Activated CD4-positive, alpha-beta T cell treated with anti-CD3 and anti-CD28 coated beads, Interleukin-10, Interleukin-2, amounts not matched to agents 100 ng/mL and 50 ng/mL, durations not matched to agents 16 hours and 8 hours (primary cell): ENCODE results near the gene IMMP2L.

Experiments
- DNase-seq: peaks from one replicate; pipeline ENCODE4 v3.0.0-alpha.2; 2020

IMMP2L gene

DNA sequence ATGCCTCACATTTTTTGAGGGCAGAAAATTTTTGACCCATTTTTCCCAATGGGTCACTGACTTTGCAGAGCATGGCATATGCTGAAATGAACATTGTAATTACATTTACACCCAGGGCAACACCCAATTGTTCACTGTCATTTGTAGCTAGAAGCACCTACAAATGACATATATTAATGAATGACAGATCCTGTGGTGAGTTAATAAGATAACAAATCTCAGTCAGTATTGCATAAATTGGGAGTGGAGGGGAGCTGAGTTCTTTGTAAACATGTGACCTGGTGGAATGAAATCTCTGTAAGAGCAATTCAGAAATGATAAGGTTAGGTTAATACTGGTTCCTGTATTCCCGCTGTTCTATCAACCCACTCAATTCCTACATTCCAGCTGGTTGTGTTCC lies 726.4 kb downstream of the IMMP2L start:
- DNase-seq = no peak

- no peak for DNase-seq
Measured at GRCh38 chr7:110835218-110835617, 727.1 kb downstream of the IMMP2L start.

- DNase-seq = no peak
Measured at GRCh38 chr7:110831419-110831818, 730.9 kb downstream of the IMMP2L start.

DNA sequence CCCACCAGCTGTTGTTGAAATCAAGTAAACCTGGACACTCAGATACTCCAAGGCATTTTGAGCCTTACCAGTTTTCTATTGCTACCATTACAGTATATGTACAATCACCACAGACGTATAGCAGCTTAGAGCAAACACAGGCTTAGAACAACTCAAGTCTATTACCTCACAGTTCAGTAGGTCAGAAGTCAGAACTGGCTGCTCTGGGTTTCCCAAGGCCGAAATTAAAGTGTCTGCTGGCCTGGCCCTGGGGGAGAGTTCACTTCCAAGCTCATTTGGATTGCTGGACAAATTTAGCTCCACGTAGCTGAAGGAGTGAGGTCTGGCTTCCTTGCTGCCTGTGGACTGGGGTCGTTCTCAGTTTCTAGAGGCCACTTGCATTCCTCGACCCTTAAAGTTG lies 731.5 kb downstream of the IMMP2L start:
- no peak for DNase-seq

- no peak for DNase-seq
Measured at GRCh38 chr7:110827936-110828335, 734.4 kb downstream of the IMMP2L start.

DNA sequence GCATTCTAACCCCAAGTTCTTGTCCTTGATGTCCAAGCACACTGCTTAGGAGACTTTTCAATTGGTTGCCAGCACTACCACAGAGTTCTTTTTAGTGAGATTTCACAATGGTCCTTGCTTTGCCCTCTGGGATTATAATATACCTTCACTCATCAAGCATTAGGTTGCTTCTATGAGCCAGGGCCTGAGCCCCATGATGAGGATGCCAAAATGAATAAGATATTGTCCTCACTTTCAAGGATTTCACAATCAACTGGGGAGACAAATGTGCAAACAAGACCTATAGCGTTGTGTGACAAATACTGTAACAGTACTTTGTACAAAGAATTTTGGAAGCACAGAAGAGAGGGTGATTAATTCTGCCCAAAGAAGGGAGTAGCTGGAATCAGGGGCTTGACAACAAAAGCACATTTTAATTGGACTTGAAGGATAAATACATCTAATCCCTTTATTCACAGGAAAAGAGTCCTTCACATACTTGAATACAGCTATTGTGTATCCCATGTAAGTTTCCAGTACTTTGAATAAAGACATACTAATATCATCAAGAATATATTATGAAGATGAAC lies 734.9 kb downstream of the IMMP2L start:
- DNase-seq = no peak

DNA sequence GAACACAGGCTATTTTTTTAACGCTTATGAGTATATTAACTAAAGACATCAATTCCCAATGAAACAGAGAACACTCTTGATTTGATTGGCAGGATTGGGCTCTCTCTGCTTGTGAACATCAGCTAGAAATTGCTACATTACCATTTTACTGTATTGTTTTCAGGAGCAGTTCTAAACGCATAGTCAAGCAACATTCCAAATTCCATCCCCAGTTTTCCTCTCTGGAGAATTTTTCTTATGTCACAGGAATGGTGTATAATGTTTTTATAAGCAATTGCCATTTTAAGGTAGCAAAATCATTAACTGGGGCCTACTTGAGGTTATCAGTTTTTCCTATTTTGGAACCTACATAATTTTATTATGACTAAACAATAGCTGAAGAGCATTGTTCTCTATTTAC lies 748.3 kb downstream of the IMMP2L start:
- no peak for DNase-seq

- no peak for DNase-seq
Measured at GRCh38 chr7:110809832-110810231, 752.5 kb downstream of the IMMP2L start.

- DNase-seq = no peak
Measured at GRCh38 chr7:110808361-110808760, 753.9 kb downstream of the IMMP2L start.

DNA sequence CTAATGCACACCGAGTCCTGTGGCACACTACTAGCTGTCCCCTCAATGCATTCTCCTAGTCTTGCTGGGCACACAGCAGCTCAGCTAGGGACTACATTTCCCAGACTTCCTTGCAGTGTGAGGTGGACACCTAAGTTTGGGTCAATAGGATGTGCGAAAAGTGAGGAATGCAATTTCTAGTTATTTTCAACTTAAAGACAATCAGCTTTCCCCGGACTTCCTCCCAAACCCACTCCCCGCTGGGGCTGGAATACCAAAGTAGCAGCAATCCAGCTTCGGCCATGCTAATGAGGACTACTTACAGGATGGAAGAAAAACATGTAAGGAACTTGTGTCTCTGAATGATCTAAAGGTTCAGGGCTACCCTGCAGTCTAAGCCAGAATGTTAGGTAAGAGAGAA lies 757.8 kb downstream of the IMMP2L start:
- DNase-seq = no peak

GRCh38 chr7:110803602-110804143 lies 758.6 kb downstream of the IMMP2L start:
- no peak for DNase-seq

GRCh38 chr7:110801502-110801901 lies 760.8 kb downstream of the IMMP2L start:
- no peak for DNase-seq

DNA sequence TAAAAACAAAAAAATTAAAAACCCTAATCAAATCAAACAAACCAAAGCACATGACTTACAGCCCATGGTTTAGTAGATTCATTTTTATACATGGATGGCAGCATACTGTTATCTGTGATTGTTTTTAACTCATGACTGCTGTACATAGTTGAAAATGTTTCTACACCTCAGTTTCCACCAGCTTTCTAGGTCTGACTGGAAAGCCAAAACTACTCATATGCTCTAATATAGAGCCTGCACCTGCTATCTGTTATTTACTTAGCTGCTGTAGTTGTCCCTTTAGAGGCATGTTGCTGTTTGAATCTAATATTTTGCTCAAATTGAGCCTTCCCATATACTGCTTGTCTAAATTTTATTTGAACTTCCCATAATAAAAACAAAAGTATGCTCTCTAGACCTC lies 761.3 kb downstream of the IMMP2L start:
- peak; percentile 10 for DNase-seq

DNA sequence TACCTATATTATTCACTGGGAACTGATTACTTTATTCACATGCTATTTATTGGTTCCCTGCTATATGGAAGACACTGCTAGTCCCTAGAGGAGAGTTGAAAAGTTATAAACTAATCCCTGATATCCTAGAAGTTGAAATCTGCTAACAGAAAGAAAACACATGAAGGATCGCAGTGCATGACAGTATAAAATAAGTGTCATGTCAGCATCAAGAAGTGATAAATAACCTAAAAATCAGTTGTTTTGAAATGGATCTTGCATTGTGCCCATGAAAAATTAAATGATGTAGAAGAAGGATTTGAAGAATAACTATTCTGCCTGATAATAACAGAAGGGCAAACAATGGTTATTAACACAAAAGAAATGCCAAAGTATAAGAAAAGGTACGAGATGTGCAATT lies 764.6 kb downstream of the IMMP2L start:
- no peak for DNase-seq

DNA sequence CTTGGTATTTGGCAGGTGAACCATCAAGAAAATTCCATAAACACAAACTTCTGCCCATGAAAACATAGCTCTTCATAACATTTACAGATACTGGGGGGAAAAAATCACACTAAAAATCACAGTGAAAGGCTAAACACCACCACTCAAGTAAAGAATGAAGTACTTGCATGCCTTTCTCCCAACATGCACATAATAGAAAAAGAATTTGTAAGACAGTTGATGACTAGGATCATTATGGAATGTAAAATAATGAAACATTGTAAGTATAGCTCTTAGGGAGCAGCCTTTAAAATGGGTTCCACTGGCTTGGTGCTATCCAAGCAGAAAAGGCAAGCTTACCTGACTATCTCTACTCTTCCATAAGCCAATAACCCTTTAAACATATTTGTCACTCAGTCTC lies 771.3 kb downstream of the IMMP2L start:
- DNase-seq = no peak

- DNase-seq = no peak
Measured at GRCh38 chr7:110786328-110786965, 775.8 kb downstream of the IMMP2L start.

DNA sequence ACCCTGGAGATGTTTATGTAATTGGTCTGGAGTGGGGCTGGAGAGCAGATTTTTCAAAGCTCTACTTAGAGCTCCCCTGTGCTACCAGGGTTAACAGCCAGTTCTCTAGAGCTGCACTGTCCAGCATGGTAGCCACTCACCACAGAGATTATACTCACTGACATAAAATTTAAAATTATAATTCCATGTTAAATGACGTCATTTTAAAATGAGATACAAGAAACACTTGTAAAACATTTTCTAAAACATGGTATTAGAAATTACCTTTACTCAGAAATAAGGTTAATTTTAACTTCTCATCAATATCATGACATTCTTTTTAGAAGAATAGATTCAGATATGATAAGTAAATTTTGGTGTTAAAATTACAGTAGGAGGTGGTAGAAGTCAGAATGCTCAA lies 777.5 kb downstream of the IMMP2L start:
- DNase-seq = no peak

DNA sequence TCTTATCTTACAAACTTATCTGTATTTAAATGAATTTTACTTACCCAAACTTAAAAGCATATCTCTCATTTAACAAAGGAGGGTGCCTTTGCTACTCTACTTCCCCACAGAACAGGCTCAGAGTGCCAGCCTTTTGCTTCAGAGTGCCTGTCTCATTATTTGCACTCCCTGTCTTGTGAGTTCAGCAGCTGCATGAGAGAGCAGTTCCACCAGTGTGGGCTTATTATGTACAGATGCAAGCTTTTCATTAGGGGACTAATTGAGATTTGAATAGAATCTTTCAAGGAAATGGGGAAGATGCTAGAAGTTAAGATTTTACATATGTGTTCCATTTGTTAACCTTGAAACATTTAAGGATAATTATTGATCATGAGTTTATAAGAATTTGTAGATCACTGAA lies 781.6 kb downstream of the IMMP2L start:
- no peak for DNase-seq

DNA sequence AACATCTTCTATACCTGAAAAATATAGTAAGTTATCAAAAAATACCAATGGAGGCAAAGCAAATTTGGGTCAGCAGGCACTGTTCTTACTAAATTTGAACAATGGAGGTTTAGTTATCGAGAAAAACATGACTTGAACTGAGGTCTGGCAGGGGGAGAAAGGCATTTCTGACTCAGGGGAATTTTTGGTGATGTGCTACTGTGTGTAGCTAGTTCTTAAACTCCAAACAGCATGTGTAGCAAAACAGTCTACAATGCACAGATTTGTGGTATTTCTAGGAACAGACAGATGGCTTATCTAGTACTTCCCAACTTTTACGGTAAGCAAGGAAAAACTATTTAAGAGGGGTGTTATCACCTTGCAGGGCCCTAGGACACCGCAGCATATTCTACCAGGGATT lies 783.0 kb downstream of the IMMP2L start:
- peak; percentile 10 for DNase-seq

DNA sequence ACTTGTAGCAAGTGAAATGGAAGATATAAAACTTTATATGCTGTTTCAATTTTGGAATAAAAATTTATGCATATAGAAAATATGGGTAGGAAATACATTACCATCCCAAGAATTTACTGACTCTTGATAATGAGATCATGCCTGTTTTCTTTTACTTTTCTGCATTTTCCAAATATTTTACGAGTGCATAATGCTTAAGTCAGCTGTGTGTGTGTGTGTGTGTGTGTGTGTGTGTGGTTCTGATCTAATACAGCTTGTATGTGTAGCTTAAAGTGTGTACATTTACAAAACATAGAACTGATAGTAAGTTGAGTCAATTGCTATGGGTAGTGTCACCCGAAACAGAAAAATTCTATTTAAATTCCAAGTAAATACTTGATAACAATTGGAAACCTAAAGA lies 787.2 kb downstream of the IMMP2L start:
- DNase-seq = no peak

DNA sequence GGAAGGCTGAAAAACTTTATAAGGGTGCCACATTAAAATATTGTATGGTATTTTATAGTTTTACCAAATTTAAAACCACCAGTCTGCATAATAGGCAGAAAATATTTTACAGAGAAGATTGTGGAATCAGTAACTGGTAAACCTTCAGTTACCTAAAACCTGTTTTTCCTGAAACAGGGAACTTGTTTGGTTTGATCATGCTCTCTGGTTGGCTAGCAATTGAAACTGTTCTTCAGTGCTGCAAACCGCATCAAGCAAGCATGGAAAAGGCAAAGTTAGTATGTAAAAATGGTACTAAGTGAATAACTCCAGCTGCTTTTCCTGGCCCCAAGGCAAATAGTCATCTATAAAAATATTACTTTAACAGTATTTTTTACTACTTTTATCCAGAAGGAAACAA lies 788.2 kb downstream of the IMMP2L start:
- no peak for DNase-seq

DNA sequence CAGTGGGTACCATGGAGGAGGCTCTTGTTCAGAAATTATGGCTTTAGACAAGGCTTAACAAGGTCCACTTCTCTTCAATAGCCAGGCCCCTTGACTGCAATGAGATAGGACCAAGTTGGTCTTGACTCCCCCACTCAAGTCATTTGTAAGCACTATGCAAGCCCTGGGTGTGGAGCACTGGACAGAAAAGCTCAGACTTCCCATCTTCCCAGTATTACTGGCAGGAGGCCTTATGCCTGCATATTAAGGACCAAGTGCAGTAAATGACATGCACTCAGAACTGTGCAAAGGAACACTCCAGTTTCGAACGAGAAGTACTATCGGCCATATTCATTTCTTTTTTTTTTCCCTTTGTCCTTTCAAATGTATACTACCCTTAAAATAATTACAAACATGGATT lies 789.7 kb downstream of the IMMP2L start:
- no peak for DNase-seq

- DNase-seq = no peak
Measured at GRCh38 chr7:110771717-110772116, 790.6 kb downstream of the IMMP2L start.

GRCh38 chr7:110767550-110768110 lies 794.7 kb downstream of the IMMP2L start:
- no peak for DNase-seq

- no peak for DNase-seq
Measured at GRCh38 chr7:110766864-110767263, 795.4 kb downstream of the IMMP2L start.
